GM23248 (cell line): ENCODE results near the gene CD274.

Source experiments
- EZH2 ChIP-seq: fragments of 200-600 bp; sonication (generic); IDR thresholded peaks from 2 replicates; pipeline ENCODE4 v1.6.1; 2018; ENCODE audit warnings: antibody characterized with exemption, mild to moderate bottlenecking; ENCODE audit not compliant: insufficient read depth, poor library complexity, severe bottlenecking
- EZH2phosphoT487 ChIP-seq: fragments of 200-600 bp; sonication (generic); IDR thresholded peaks from 2 replicates; pipeline ENCODE4 v1.6.1; 2018; ENCODE audit warnings: antibody characterized with exemption, moderate library complexity, mild to moderate bottlenecking, low read depth; ENCODE audit not compliant: insufficient read depth

DNA sequence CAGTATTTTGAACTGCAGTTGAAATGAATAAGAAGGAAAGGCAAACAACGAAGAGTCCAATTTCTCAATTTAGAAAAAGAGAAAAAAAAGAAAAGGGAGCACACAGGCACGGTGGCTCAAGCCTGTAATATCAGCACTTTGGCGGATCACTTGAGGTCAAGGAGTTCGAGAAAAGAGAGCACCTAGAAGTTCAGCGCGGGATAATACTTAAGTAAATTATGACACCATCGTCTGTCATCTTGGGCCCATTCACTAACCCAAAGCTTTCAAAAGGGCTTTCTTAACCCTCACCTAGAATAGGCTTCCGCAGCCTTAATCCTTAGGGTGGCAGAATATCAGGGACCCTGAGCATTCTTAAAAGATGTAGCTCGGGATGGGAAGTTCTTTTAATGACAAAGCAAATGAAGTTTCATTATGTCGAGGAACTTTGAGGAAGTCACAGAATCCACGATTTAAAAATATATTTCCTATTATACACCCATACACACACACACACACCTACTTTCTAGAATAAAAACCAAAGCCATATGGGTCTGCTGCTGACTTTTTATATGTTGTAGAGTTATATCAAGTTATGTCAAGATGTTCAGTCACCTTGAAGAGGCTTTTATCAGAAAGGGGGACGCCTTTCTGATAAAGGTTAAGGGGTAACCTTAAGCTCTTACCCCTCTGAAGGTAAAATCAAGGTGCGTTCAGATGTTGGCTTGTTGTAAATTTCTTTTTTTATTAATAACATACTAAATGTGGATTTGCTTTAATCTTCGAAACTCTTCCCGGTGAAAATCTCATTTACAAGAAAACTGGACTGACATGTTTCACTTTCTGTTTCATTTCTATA is 602 bp upstream of the CD274 start:
- TF ChIP-seq EZH2: no peak
- TF ChIP-seq EZH2phosphoT487: no peak
